ENCODE data around the gene DCUN1D4.

The DCUN1D4 gene

GRCh38 chr4:51844153-51845054, 1.5 kb downstream of the DCUN1D4 start:
- Histone ChIP-seq H3K27ac (peak overlapping the region; percentile 27; the same call in 1 of the 2 replicates), H3K9ac (peak overlapping the region; percentile 56), H2AFZ (ENCODE audit: low read depth) (peak overlapping the region; percentile 70; the same call in 1 of the 2 replicates), H3K4me1 (ENCODE audit: low read depth, poor library complexity, severe bottlenecking) (peaks cover 20% of the 10 kb centered on the region), H3K4me3 (IDR thresholded peaks at IDR 0.05; ENCODE audit: insufficient read depth, low read depth, low read length) (peak overlapping the region; percentile 14), H3K4me2 (peak overlapping the region; percentile 49), H3K79me2 (ENCODE audit: insufficient read depth, low read depth) (peaks cover 53% of the 10 kb centered on the region), H3K36me3 (ENCODE audit: insufficient read depth) (no peaks in the 10 kb centered on the region), H3K27me3 (ENCODE audit: insufficient read depth, low read depth) (no peaks in the 10 kb centered on the region), H4K20me1 (ENCODE audit: insufficient read depth) (no peaks in the 10 kb centered on the region)
- TF ChIP-seq CTCF (conservative IDR thresholded peaks at IDR 0.05; ENCODE audit: low read depth, low read length), result no peak

GRCh38 chr4:51845055-51845426, 2.1 kb downstream of the DCUN1D4 start:
- Histone ChIP-seq H3K9ac (peak overlapping the region; percentile 56; the same call in 1 of the 2 replicates), H3K4me1 (ENCODE audit: low read depth, poor library complexity, severe bottlenecking) (peaks cover 20% of the 10 kb centered on the region)

GRCh38 chr4:51845711-51846110, 2.8 kb downstream of the DCUN1D4 start:
- Histone ChIP-seq H3K79me2 (ENCODE audit: insufficient read depth, low read depth) (peaks cover 62% of the 10 kb centered on the region), H3K4me2 (peak overlapping the region; percentile 49; the same call in 1 of the 2 replicates), H4K20me1 (ENCODE audit: insufficient read depth) (no peaks in the 10 kb centered on the region), H3K36me3 (ENCODE audit: insufficient read depth) (no peaks in the 10 kb centered on the region), H3K4me3 (IDR thresholded peaks at IDR 0.05; ENCODE audit: insufficient read depth, low read depth, low read length) (no peak overlapping the region), H3K27me3 (ENCODE audit: insufficient read depth, low read depth) (no peaks in the 10 kb centered on the region), H2AFZ (ENCODE audit: low read depth) (no peak overlapping the region), H3K27ac (no peak overlapping the region), H3K9ac (no peak overlapping the region), H3K4me1 (ENCODE audit: low read depth, poor library complexity, severe bottlenecking) (peaks cover 20% of the 10 kb centered on the region)
- TF ChIP-seq CTCF (conservative IDR thresholded peaks at IDR 0.05; ENCODE audit: low read depth, low read length), result no peak

More at GRCh38 chr4:51845055-51845426, 2.1 kb downstream of the DCUN1D4 start:
- H2AFZ ChIP-seq (ENCODE audit: low read depth), result peak overlapping the region; percentile 34; the same call in 1 of the 2 replicates
- H3K27me3 ChIP-seq (ENCODE audit: insufficient read depth, low read depth), result no peaks in the 10 kb centered on the region
- peaks cover 55% of the 10 kb centered on the region for H3K79me2 ChIP-seq (ENCODE audit: insufficient read depth, low read depth)
- no peak for TF ChIP-seq CTCF (conservative IDR thresholded peaks at IDR 0.05; ENCODE audit: low read depth, low read length)
- no peaks in the 10 kb centered on the region for H4K20me1 ChIP-seq (ENCODE audit: insufficient read depth)
- no peaks in the 10 kb centered on the region for H3K36me3 ChIP-seq (ENCODE audit: insufficient read depth)
- H3K4me3 ChIP-seq (IDR thresholded peaks at IDR 0.05; ENCODE audit: insufficient read depth, low read depth, low read length), result no peak overlapping the region
- peak overlapping the region; percentile 49 for H3K4me2 ChIP-seq
- H3K27ac ChIP-seq, result peak overlapping the region; percentile 27; the same call in 1 of the 2 replicates

- H3K27me3 ChIP-seq (ENCODE audit: insufficient read depth, low read depth), result no peaks in the 10 kb centered on the region
- no peak overlapping the region for H3K4me2 ChIP-seq
- H3K4me1 ChIP-seq (ENCODE audit: low read depth, poor library complexity, severe bottlenecking), result peaks cover 36% of the 10 kb centered on the region
- no peak overlapping the region for H3K4me3 ChIP-seq (IDR thresholded peaks at IDR 0.05; ENCODE audit: insufficient read depth, low read depth, low read length)
- no peak for TF ChIP-seq CTCF (conservative IDR thresholded peaks at IDR 0.05; ENCODE audit: low read depth, low read length)
- H4K20me1 ChIP-seq (ENCODE audit: insufficient read depth), result no peaks in the 10 kb centered on the region; the same call in 1 of the 2 replicates
- H3K79me2 ChIP-seq (ENCODE audit: insufficient read depth, low read depth), result peaks cover 84% of the 10 kb centered on the region
- no peak overlapping the region for H3K9ac ChIP-seq
- H2AFZ ChIP-seq (ENCODE audit: low read depth), result no peak overlapping the region
- no peak overlapping the region for H3K27ac ChIP-seq
- H3K36me3 ChIP-seq (ENCODE audit: insufficient read depth), result no peaks in the 10 kb centered on the region
These were observed 6.5 kb downstream of the DCUN1D4 start for GRCh38 chr4:51849430-51849829.
